GM19240 (cell line): Measurements from ENCODE around the gene NUF2.
"Not testable (repeated sequence)": the region's sequence is repeated elsewhere in the genome, so short reads cannot be mapped to it uniquely, and the experiment has no call there.

Experiments used
- DNase-seq: peaks from one replicate; pipeline ENCODE4 v3.0.0; 2011; ENCODE audit warnings: low spot score; ENCODE audit not compliant: insufficient read length

Gene NUF2

GRCh38 chr1:163331116-163331515 lies 9.4 kb downstream of the NUF2 start:
- no peak for DNase-seq

GRCh38 chr1:163335216-163335615 lies 13.5 kb downstream of the NUF2 start:
- DNase-seq, result no peak

DNA sequence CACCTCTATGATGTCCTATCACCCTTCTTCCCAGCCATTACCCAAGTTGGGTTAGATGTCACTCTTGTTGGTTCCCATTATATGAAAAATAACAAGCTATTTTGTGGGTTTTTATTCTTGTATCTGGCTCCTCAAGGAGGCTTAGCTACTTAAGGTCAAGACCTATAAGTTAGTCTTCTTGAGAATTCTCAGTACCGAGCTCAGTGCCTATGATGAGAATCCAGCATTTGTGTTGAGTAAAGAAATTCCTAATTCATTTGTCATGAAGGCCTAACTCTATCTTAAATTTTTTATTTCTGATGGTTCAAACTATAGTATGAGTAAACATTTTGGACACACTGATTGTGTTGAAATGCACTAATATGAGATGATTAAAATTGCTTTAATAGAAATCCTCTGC lies 15.9 kb downstream of the NUF2 start:
- DNase-seq, result no peak

DNA sequence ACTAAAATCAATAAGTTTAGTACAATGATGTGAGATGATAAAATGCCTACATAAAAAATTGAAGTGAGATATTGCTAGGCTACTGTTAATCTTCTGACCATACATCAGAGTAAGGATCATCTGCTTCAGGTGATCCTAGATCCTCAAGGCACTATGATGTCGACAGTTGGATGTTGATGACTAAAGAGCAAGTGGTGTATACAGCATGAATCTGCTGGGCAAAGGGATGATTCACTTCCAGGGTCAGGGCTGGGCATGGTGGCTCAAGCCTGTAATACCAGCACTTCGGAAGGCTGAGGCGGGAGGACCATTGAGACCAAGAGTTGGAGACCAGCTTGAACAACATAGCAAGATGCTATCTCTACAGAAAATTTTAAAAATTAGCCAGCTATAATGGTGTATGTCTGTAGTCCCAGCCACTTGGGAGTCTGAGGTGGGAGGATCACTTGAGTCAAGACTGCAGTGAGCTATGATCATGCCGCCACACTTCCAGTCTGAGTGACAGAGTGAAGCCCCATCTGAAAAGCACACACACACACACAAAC lies 24.6 kb downstream of the NUF2 start:
- DNase-seq, result no peak

DNA sequence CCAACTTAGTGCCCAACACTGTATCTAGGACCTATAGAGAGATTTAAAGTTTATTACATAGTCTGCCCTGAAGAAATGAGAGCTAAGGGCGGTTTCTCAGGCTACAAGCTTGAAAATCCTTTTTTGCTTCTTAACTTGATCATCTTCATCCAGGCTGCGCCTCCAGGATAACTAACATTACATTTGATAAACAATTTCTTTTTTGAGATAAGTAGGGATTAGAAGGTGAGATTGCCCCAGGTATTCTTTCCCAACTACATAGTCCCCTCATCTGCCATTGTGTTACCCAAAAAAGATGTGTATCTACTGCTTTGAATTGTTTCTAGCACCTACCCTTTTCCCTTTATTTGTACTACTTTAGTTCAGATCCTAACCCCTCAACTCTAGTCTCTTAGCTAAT lies 25.4 kb downstream of the NUF2 start:
- no peak for DNase-seq

- no peak for DNase-seq
Observed at GRCh38 chr1:163351912-163352311, 30.2 kb downstream of the NUF2 start.

GRCh38 chr1:163357378-163357777 lies 35.6 kb downstream of the NUF2 start:
- DNase-seq, result no peak

DNA sequence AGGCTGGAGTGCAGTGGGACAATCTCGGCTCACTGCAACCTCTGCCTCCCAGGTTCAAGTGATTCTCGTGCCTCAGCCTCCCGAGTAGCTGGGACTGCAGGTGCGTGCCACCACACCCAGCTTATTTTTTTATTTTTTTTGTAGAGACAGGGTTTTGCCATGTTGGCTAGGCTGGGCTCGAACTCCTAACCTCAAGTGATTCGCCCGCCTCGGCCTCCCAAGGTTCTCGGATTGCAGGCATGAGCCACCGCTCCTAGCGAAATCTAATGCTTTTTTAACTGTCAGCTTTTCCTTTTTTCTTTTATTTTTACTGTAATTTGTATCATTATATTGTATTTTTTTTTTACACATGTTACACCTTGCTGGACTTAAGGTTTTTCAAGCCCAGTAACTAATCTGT lies 36.4 kb downstream of the NUF2 start:
- not testable (repeated sequence) for DNase-seq

DNA sequence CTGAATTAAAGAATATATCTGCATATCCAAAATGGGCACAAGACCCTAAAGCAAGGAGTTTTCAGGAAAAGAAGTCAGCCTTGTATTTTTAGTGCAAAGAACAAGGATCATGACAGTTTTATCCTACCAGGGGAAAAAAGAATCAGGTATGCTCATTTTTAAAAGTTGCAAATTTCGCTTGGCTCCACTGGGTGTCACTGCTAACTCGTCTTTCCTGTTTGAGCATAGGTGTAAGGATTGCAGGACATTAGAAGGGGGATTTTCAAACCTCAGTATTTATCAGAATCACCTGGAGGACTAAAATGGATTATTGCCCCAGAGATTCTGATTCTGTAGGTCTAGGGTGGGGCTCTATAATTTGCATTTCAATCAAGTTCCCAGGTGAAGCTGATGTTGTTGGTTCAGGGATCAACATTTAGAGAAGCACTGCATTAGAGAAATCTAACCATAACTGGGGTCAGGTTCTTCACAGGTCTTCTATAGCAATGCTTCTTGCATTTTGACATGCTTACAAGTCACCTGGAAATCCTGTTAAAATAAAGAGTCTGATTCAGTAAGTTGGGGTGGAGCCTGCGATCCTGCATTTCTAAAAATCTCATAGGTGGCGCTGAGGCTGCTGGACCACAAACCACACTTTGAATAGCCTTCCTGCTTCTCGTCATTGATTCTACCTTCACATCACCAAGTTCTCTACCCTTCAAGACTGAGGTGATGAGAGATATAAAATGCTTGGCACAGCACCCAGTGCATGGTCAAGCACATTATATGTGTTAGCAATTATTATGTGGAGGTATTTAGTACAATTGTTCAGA lies 39.6 kb downstream of the NUF2 start:
- DNase-seq, result no peak

GRCh38 chr1:163365186-163365585 lies 43.4 kb downstream of the NUF2 start:
- DNase-seq, result no peak

DNA sequence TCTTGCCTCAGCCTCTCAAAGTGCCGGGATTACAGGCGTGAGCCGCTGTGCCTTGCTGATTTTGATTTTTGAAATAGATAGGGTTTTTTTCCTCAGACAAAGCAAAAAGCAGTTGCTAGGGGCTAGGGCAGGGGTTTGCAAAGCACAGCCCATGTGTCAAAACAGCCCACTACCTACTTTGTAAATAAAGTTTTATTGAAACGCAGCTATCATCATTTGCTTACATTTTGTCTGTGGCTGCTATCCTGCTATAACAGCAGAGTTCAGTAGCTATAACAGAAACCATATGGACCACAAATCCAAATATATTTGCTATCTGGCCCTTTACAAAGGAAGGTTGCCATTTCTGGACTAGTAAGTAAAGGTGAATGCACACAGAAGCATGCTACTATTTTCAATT lies 44.8 kb downstream of the NUF2 start:
- no peak for DNase-seq

DNA sequence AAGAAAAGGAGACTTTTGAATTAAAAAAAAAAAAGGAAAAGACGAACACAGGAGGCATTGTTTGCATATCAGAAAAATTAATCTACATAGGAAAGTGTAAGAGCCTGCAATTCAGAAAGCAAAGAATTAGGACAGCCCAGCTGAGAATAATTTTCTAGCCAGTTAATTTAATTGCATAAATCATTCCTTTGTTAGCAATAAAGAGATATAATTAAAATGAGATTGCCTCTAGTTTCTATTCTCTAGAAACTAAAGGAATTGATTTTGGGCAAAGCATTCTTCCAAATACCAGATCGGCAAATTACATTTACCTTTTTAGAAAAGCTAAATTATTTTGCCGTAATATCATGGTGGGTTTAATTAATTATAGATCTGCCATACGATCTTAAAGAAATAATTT lies 46.0 kb downstream of the NUF2 start:
- DNase-seq, result no peak

DNA sequence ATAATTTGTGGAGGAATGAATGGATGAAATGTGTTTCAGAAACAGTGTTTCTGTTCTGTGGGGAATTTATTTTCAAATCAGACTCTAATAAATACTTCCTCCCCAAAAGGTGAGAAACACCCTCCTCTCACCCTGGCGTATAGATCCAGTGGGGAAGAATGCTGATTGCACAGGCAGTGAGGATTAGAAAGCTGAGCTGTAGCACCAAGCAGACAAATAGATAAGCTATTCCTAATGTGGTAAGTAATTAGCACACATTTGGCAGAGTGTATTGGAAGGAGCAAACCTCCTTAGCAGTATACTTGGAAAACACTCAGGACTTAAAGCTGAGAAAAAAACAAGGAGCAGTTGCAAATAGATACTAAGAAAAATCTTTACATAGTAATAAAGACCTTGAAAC lies 50.8 kb downstream of the NUF2 start:
- no peak for DNase-seq

GRCh38 chr1:163378554-163378953 lies 56.8 kb downstream of the NUF2 start:
- DNase-seq, result no peak

- DNase-seq, result no peak
Observed at GRCh38 chr1:163379801-163380200, 58.0 kb downstream of the NUF2 start.

- DNase-seq, result no peak
Observed at GRCh38 chr1:163381487-163382184, 59.9 kb downstream of the NUF2 start.

- no peak for DNase-seq
Observed at GRCh38 chr1:163382395-163382794, 60.6 kb downstream of the NUF2 start.

DNA sequence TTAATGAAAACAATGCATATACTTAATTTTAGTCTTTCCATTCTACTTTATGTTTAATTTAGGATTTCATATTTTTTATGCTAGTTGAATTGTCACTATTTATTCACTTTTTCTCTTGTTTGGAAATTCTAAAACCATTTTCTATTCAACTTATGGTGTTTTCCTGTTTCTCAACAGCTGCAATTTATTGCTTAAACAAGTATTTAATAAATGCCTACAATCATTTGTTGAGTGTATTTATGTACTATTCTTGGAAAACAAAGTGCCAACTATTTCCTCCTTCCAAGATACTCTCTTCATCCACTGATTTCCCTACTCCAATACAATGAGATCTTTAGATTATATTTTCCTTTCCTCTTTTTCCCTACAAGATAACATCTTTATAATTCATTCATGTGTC lies 65.4 kb downstream of the NUF2 start:
- no peak for DNase-seq

GRCh38 chr1:163388970-163389369 lies 67.2 kb downstream of the NUF2 start:
- no peak for DNase-seq

GRCh38 chr1:163395790-163396189 lies 74.0 kb downstream of the NUF2 start:
- DNase-seq, result no peak

- no peak for DNase-seq
Observed at GRCh38 chr1:163397451-163398200, 75.9 kb downstream of the NUF2 start.

- no peak for DNase-seq
Observed at GRCh38 chr1:163399001-163399400, 77.2 kb downstream of the NUF2 start.
